Endothelial cell of umbilical vein (primary cell): ENCODE data around the gene CENPN.

Experiments used
- EZH2 ChIP-seq: IDR thresholded peaks from 2 replicates; pipeline ENCODE4 v1.6.1; 2012; ENCODE audit warnings: borderline replicate concordance, low read depth, mild to moderate bottlenecking, moderate library complexity, low read length, inconsistent platforms; ENCODE audit not compliant: severe bottlenecking
- JUN ChIP-seq: IDR thresholded peaks from 2 replicates; pipeline ENCODE4 v1.6.1; 2011; ENCODE audit warnings: borderline replicate concordance, low read depth; ENCODE audit not compliant: insufficient read length, insufficient read depth
- POLR2A ChIP-seq: IDR thresholded peaks from 2 replicates; pipeline ENCODE4 v1.6.1; 2012; ENCODE audit warnings: low read depth, mild to moderate bottlenecking, control low read depth, low read length
- POLR2AphosphoS5 ChIP-seq: IDR thresholded peaks from 2 replicates; pipeline ENCODE4 v1.6.1; 2012; ENCODE audit warnings: low read depth, mild to moderate bottlenecking, control low read depth, low read length, moderate library complexity; ENCODE audit not compliant: insufficient read depth
- TF ChIP-seq, protein P1 (sequence below), 2 donors: IDR thresholded peaks; 1 replicate in 1 of 2; 2 replicates in 1 of 2; pipeline ENCODE4 v1.5.1; 2011; ENCODE audit warnings: low read length in 2 of 2, mild to moderate bottlenecking in 2 of 2, moderate library complexity in 2 of 2, control low read depth in 1 of 2, inconsistent platforms in 1 of 2, low read depth in 1 of 2; ENCODE audit not compliant: insufficient read depth in 1 of 2; ENCODE audit errors: extremely low read depth in 1 of 2
- TF ChIP-seq, protein P2 (sequence below): IDR thresholded peaks from 2 replicates; pipeline ENCODE4 v1.6.1; 2011; ENCODE audit not compliant: insufficient read depth, insufficient read length

DNA sequence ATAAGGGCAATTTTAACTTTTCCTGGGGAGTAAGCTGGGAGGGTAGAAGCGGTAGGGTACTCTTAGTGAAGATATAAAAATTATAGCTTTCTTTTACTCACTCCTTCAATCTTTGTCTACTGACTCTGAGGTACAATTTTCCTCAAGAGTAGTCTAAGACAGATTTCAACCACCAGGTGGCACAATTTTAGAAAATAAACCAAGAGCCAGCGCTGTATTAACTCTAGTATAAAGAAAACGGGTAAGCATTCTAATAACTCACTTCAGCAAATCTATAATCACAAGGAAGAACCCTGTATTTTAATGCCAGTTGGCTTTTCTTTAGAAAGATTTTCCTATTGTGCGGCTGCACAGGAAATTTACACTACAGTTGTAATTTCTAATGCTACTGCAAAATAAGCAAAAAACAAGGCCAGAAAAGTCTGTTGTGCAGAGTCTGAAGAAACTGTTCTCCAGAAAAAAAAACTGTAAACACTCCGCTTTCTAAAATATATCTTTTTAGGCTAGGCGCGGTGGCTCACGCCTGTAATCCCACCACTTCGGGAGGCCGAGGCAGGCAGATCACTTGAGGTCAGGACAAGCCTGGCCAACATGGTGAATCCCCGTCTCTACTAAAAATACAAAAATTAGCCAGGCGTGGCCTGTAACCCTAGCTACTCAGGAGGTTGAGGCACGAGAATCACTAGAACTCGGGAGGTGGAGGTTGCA, 2.2 kb upstream of the CENPN start:
- TF ChIP-seq JUN: no peak
- no peak for TF ChIP-seq EZH2
- TF ChIP-seq, protein P1, sequence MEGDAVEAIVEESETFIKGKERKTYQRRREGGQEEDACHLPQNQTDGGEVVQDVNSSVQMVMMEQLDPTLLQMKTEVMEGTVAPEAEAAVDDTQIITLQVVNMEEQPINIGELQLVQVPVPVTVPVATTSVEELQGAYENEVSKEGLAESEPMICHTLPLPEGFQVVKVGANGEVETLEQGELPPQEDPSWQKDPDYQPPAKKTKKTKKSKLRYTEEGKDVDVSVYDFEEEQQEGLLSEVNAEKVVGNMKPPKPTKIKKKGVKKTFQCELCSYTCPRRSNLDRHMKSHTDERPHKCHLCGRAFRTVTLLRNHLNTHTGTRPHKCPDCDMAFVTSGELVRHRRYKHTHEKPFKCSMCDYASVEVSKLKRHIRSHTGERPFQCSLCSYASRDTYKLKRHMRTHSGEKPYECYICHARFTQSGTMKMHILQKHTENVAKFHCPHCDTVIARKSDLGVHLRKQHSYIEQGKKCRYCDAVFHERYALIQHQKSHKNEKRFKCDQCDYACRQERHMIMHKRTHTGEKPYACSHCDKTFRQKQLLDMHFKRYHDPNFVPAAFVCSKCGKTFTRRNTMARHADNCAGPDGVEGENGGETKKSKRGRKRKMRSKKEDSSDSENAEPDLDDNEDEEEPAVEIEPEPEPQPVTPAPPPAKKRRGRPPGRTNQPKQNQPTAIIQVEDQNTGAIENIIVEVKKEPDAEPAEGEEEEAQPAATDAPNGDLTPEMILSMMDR (IDR thresholded peaks at IDR 0.05; ENCODE audit: extremely low read depth in 1 of 2, insufficient read depth in 1 of 2, low read depth in 1 of 2, low read length in 2 of 2): peak; percentile 34 to 44
- TF ChIP-seq POLR2AphosphoS5: no peak
- no peak for TF ChIP-seq POLR2A
- TF ChIP-seq, protein P2, sequence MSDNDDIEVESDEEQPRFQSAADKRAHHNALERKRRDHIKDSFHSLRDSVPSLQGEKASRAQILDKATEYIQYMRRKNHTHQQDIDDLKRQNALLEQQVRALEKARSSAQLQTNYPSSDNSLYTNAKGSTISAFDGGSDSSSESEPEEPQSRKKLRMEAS: no peak
